Smooth muscle cell (in vitro differentiated cells): ENCODE results near the gene BCKDHA. TPM values are rescaled to one million over a fixed set of nuclear protein-coding genes. Genes with fewer than 3 reads are reported as not detected.

Experiments
- DNase-seq: peaks from one replicate; lab custom pipeline; 2025; ENCODE audit not compliant: unreplicated experiment; lab: John Stamatoyannopoulos, UW
- H2AFZ ChIP-seq: fragments of 200-600 bp; sonication (generic); 2 replicates; pipeline ENCODE4 v1.6.0; 2016; ENCODE audit warnings: antibody characterized with exemption, low read depth, mild to moderate bottlenecking
- H3F3A ChIP-seq: fragments of 200-600 bp; sonication (generic); 2 replicates; pipeline ENCODE4 v1.6.0; 2017; ENCODE audit warnings: antibody characterized with exemption, low read depth
- H3K27ac ChIP-seq: fragments of 200-600 bp; sonication (generic); 2 replicates; pipeline ENCODE4 v1.5.1; 2016; ENCODE audit warnings: low read depth, mild to moderate bottlenecking
- H3K27me3 ChIP-seq: fragments of 200-600 bp; sonication (generic); 2 replicates; pipeline ENCODE4 v1.6.1; 2016; ENCODE audit warnings: low read depth, mild to moderate bottlenecking
- H3K36me3 ChIP-seq: fragments of 200-600 bp; sonication (generic); 2 replicates; pipeline ENCODE4 v1.5.1; 2016; ENCODE audit warnings: low read depth
- H3K4me1 ChIP-seq: fragments of 200-600 bp; sonication (generic); 2 replicates; pipeline ENCODE4 v1.5.1; 2016; ENCODE audit warnings: low read depth
- H3K4me2 ChIP-seq: fragments of 200-600 bp; sonication (generic); 2 replicates; pipeline ENCODE4 v1.6.0; 2016; ENCODE audit warnings: mild to moderate bottlenecking
- H3K4me3 ChIP-seq: fragments of 200-600 bp; sonication (generic); 2 replicates; pipeline ENCODE4 v1.5.1; 2016; ENCODE audit warnings: mild to moderate bottlenecking
- H3K79me2 ChIP-seq: fragments of 200-600 bp; sonication (generic); 2 replicates; pipeline ENCODE4 v1.6.0; 2016; ENCODE audit warnings: low read depth, mild to moderate bottlenecking
- H3K9ac ChIP-seq: fragments of 200-600 bp; sonication (generic); 2 replicates; pipeline ENCODE4 v1.6.0; 2016; ENCODE audit warnings: low read depth
- H3K9me3 ChIP-seq: fragments of 200-600 bp; sonication (generic); replicated peaks from 2 replicates; pipeline ENCODE4 v1.5.1; 2016; ENCODE audit warnings: low read depth
- H4K20me1 ChIP-seq: fragments of 200-600 bp; sonication (generic); 2 replicates; pipeline ENCODE4 v1.6.0; 2016; ENCODE audit warnings: low read depth
- CTCF ChIP-seq: fragments of 200-600 bp; sonication (generic); IDR thresholded peaks from 2 replicates; pipeline ENCODE4 v1.5.1; 2017; ENCODE audit warnings: borderline replicate concordance, mild to moderate bottlenecking, antibody characterized with exemption; ENCODE audit not compliant: insufficient read depth, poor library complexity, severe bottlenecking
- WGBS: methylation state at CpG from one replicate; pipeline ENCODE4 v1.1.7; 2016; ENCODE audit warnings: low lambda C conversion rate; 5-methylcytosine and 5-hydroxymethylcytosine counted together
- polyA plus RNA-seq: library from polyadenylated mRNA; unstranded; fragments of >200 nt; fragmentation: Nextera tagmentation; extraction: Ambion mirVana; gene quantifications from 2 replicates; pipeline ENCODE4 v1.2.1, GENCODE V29; 2016
- total RNA-seq: library from RNA; depleted of rRNA; stranded (reverse); fragments of >200 nt; gene quantifications from 2 replicates; pipeline ENCODE4 v1.2.3, GENCODE V29; 2014

Gene BCKDHA
- total and polyA plus RNA-seq, 2 experiments from 2014 or later, result 24.6 to 53.9 TPM

GRCh38 chr19:41398598-41398997, 980 bp downstream of the BCKDHA start:
- Histone ChIP-seq H3K27ac (no peak overlapping the region), H3K4me1 (peaks cover 16% of the 10 kb centered on the region), H3K36me3 (no peaks in the 10 kb centered on the region), H3K9ac (peak overlapping the region; percentile 96), H3K27me3 (no peaks in the 10 kb centered on the region), H3F3A (no peaks in the 10 kb centered on the region), H3K4me3 (peak overlapping the region; percentile 83), H4K20me1 (no peaks in the 10 kb centered on the region), H2AFZ (no peak overlapping the region), H3K4me2 (peak overlapping the region; percentile 97), H3K9me3 (no peaks in the 10 kb centered on the region), H3K79me2 (peaks cover 21% of the 10 kb centered on the region)
- TF ChIP-seq CTCF, result no peak
- 77% methylated on average over 3 of the region's 3 CpGs for WGBS
- DNase-seq, result no peak

GRCh38 chr19:41399091-41399490, 1.5 kb downstream of the BCKDHA start:
- Histone ChIP-seq H3K27ac (no peak overlapping the region), H3K79me2 (peaks cover 21% of the 10 kb centered on the region), H3K36me3 (no peaks in the 10 kb centered on the region), H3K4me3 (no peak overlapping the region), H2AFZ (no peak overlapping the region), H3K9ac (peak overlapping the region; percentile 96), H3K9me3 (no peaks in the 10 kb centered on the region), H4K20me1 (no peaks in the 10 kb centered on the region), H3K4me2 (peak overlapping the region; percentile 97), H3K27me3 (no peaks in the 10 kb centered on the region), H3F3A (no peaks in the 10 kb centered on the region), H3K4me1 (peaks cover 16% of the 10 kb centered on the region)
- no peak for DNase-seq
- no peak for TF ChIP-seq CTCF
- 91% methylated on average over 3 of the region's 3 CpGs for WGBS

- no peak for DNase-seq
- no peak for TF ChIP-seq CTCF
- no peaks in the 10 kb centered on the region for H3K36me3 ChIP-seq
Observed at GRCh38 chr19:41399525-41399924, 1.9 kb downstream of the BCKDHA start.

GRCh38 chr19:41401483-41401882, 3.9 kb downstream of the BCKDHA start:
- Histone ChIP-seq H3K4me2 (no peak overlapping the region), H3K4me1 (peaks cover 13% of the 10 kb centered on the region), H3F3A (no peaks in the 10 kb centered on the region), H4K20me1 (no peaks in the 10 kb centered on the region), H3K36me3 (no peaks in the 10 kb centered on the region), H3K79me2 (peaks cover 21% of the 10 kb centered on the region), H3K9me3 (no peaks in the 10 kb centered on the region), H2AFZ (no peak overlapping the region), H3K4me3 (no peak overlapping the region), H3K27me3 (no peaks in the 10 kb centered on the region), H3K27ac (no peak overlapping the region), H3K9ac (no peak overlapping the region)
- WGBS, result 89% methylated on average over 4 of the region's 4 CpGs
- no peak for TF ChIP-seq CTCF
- DNase-seq, result no peak

More at GRCh38 chr19:41399525-41399924, 1.9 kb downstream of the BCKDHA start:
- H3K4me2 ChIP-seq, result no peak overlapping the region
- H3K4me3 ChIP-seq, result no peak overlapping the region
- H4K20me1 ChIP-seq, result no peaks in the 10 kb centered on the region
- H3K79me2 ChIP-seq, result peaks cover 21% of the 10 kb centered on the region
- H3K4me1 ChIP-seq, result peaks cover 16% of the 10 kb centered on the region
- 100% methylated on average over 2 of the region's 2 CpGs for WGBS
- no peaks in the 10 kb centered on the region for H3K27me3 ChIP-seq
- H2AFZ ChIP-seq, result no peak overlapping the region
- no peak overlapping the region for H3K27ac ChIP-seq
- H3K9ac ChIP-seq, result no peak overlapping the region
- H3F3A ChIP-seq, result no peaks in the 10 kb centered on the region
- H3K9me3 ChIP-seq, result no peaks in the 10 kb centered on the region
